ENCODE data around the gene MPZL1. TPM values are rescaled to one million over a fixed set of nuclear protein-coding genes. Genes with fewer than 3 reads are reported as not detected.

The MPZL1 gene
- total and polyA plus RNA-seq, 2 of the 13 experiments (the other 11 are each of a cell fraction or from before 2014, with no cell fraction given) = 38.0 to 68.7 TPM

DNA sequence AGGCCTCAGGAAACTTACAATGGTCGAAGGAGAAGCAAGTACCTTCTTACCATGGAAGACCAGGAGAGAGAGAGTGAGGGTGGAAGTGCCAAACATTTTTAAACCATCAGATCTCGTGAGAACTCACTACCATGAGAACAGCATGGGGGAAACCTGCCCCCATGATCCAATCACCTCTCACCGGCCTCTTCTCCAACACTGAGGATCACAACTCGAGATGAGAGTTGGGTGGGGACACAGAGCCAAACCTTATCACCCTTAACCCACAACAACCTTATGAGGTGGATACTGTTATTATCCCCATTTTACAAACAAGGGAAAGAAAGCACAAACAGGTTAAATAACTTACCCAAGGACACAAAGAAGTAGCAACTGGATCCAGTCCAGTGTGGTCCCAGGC is 80.5 kb downstream of the MPZL1 start:
- H3K79me2 ChIP-seq (ENCODE audit: insufficient read depth, low read length) = no peaks in the 10 kb centered on the region
- H3K9ac ChIP-seq (ENCODE audit: insufficient read depth, low read depth, low read length) = no peak overlapping the region
- no peak overlapping the region for H3K27ac ChIP-seq (ENCODE audit: extremely low read length, insufficient read depth, low read length)
- POLR2A ChIA-PET = no interaction called here
- BruUV-seq (replicated peaks) = no TSS peak
- TF ChIP-seq KAT2B (IDR thresholded peaks at IDR 0.05; ENCODE audit: borderline replicate concordance, low read depth, low read length) (no peak), JUND (CRISPR knock-in tag; IDR thresholded peaks at IDR 0.05) (no peak), SP2 (CRISPR knock-in tag; IDR thresholded peaks at IDR 0.05) (no peak), ZNF564 (CRISPR knock-in tag; IDR thresholded peaks at IDR 0.05) (no peak), GPN1 (CRISPR knock-in tag; IDR thresholded peaks at IDR 0.05; ENCODE audit: borderline replicate concordance) (no peak)
- no peak for DNase-seq (ENCODE audit: low spot score)
- ATAC-seq = no peak
- in situ Hi-C loops (cut with HindIII; ENCODE audit: extremely low pct_ligation_motif_present, low pct_unique_long_range_greater_than_20kb) (no loop called here), intact Hi-C loops (cut with micrococcal nuclease; ENCODE audit: unreplicated experiment) (loop anchor here (10.0 kb wide), 1 partner anchor 133 kb away; the partner anchor contains the start of genes DCAF6 and MPC2)
- no peak overlapping the region for H3K4me2 ChIP-seq (ENCODE audit: low read depth, low read length)
- no peaks in the 10 kb centered on the region for H3K36me3 ChIP-seq (replicated peaks in 1 of 2; ENCODE audit: control insufficient read depth in 1 of 2, insufficient read depth in 2 of 2, low read length in 2 of 2)
- H3K4me1 ChIP-seq (ENCODE audit: insufficient read depth, low read length) = peaks cover 29% of the 10 kb centered on the region
- WGBS (ENCODE audit: low lambda C conversion rate) = 68% methylated on average over 4 of the region's 4 CpGs
- FAIRE-seq = no peak
- H3K27me3 ChIP-seq (ENCODE audit: control insufficient read depth in 1 of 2, insufficient read depth in 2 of 2, low read length in 2 of 2) = no peaks in the 10 kb centered on the region
- no peak overlapping the region for H2AFZ ChIP-seq (ENCODE audit: low read length)
- H3K9me3 ChIP-seq (ENCODE audit: low read length) = no peaks in the 10 kb centered on the region
- CTCF ChIA-PET (ENCODE audit: low intra/inter-chr PET ratio, low total read pairs) = interaction anchor here (0.9 to 2.8 kb wide), 2 partner anchors 81 to 87 kb away, joined by 5 to 15 read pairs; partner anchors contain the start of gene MPZL1
- no peaks in the 10 kb centered on the region for H4K20me1 ChIP-seq (ENCODE audit: insufficient read depth, low read length)
- no peak overlapping the region for H3K4me3 ChIP-seq (replicated peaks in 1 of 3; ENCODE audit: insufficient read depth in 1 of 3, low read depth in 2 of 3, low read length in 3 of 3)

DNA sequence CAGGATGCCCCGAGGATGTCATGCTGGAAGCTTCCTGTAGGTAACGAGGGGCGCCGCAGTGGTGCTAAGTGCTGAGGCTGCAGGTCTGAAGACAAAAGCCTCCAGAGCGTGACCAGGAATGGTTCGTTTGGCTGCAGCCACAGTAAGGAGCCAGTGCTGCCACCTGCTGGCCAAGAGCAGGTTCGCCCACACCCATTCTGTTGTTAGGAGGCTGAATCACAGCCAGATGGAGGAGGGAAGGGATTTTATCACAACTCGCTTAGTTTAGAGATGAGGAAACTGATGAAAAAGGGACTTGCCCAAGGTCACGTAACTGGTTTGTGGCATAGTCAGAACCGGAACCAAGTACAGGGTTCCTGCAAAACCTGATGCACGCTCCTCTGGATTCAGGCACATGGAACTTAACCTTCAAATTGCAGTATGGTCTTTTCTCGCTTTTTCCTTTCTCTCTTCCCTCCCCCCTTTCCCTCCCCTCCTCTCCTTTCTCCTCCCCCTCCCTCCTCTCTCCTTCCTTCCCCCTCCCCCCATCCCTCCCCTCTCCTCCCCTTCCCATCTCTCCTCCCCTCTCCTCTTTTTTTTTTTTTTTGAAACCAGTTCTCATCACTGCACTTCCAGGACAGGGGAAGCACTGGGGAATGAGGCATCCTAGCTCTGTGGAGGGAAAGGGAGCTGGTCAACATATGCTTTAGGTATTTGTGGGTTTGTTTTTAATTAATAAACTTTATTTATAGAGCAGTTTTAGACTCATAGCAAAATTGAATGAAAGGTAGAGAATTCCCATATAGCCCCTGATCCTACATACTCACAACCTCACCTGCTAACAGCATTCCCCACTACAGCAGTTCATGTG is 81.8 kb downstream of the MPZL1 start:
- Histone ChIP-seq H3K36me3 (replicated peaks in 1 of 2; ENCODE audit: control insufficient read depth in 1 of 2, insufficient read depth in 2 of 2, low read length in 2 of 2) (no peaks in the 10 kb centered on the region), H3K4me1 (ENCODE audit: insufficient read depth, low read length) (peaks cover 29% of the 10 kb centered on the region), H3K9me3 (ENCODE audit: low read length) (no peaks in the 10 kb centered on the region), H2AFZ (ENCODE audit: low read length) (no peak overlapping the region), H3K79me2 (ENCODE audit: insufficient read depth, low read length) (no peaks in the 10 kb centered on the region), H3K27ac (ENCODE audit: extremely low read length, insufficient read depth, low read length) (no peak overlapping the region), H3K9ac (ENCODE audit: insufficient read depth, low read depth, low read length) (no peak overlapping the region), H4K20me1 (ENCODE audit: insufficient read depth, low read length) (no peaks in the 10 kb centered on the region), H3K4me2 (ENCODE audit: low read depth, low read length) (peak overlapping the region; percentile 57), H3K27me3 (ENCODE audit: control insufficient read depth in 1 of 2, insufficient read depth in 2 of 2, low read length in 2 of 2) (no peaks in the 10 kb centered on the region), H3K4me3 (replicated peaks in 1 of 3; ENCODE audit: insufficient read depth in 1 of 3, low read depth in 2 of 3, low read length in 3 of 3) (peak overlapping the region in 1 of 3 experiments; percentile 21; a peak in 1 of 6 replicates)
- POLR2A ChIA-PET = no interaction called here
- ATAC-seq = peak; percentile 94
- no TSS peak for BruUV-seq (replicated peaks)
- intact Hi-C loops (cut with micrococcal nuclease; ENCODE audit: unreplicated experiment) = loop anchor here (1.0 to 10.0 kb wide), 4 partner anchors 82 to 131 kb away; partner anchors contain the start of genes DCAF6, MPC2 and MPZL1
- DNase-seq (ENCODE audit: low spot score) = peak; percentile 90
- CTCF ChIA-PET (ENCODE audit: low intra/inter-chr PET ratio, low total read pairs) = interaction anchor here (0.9 to 2.8 kb wide), 2 partner anchors 82 to 88 kb away, joined by 5 to 15 read pairs; partner anchors contain the start of gene MPZL1
- WGBS (ENCODE audit: low lambda C conversion rate) = 11% methylated on average over 12 of the region's 12 CpGs
- in situ Hi-C loops (cut with HindIII; ENCODE audit: extremely low pct_ligation_motif_present, low pct_unique_long_range_greater_than_20kb) = no loop called here
- peak; percentile 97 for FAIRE-seq
- TF ChIP-seq BHLHE40 (IDR thresholded peaks at IDR 0.05; ENCODE audit: low read length) (peak; percentile 74), ZMYM4 (CRISPR knock-in tag; IDR thresholded peaks at IDR 0.05) (peak; percentile 74), ETV5 (CRISPR knock-in tag; IDR thresholded peaks at IDR 0.05; ENCODE audit: borderline replicate concordance) (peak; percentile 43; the same call in 1 of the 2 replicates), SSRP1 (CRISPR knock-in tag; IDR thresholded peaks at IDR 0.05) (peak; percentile 62; the same call in 1 of the 2 replicates), RAD21 (CRISPR knock-in tag; IDR thresholded peaks at IDR 0.05) (peak; percentile 88), ZFY (CRISPR knock-in tag; IDR thresholded peaks at IDR 0.05) (peak; percentile 32; the same call in 1 of the 2 replicates), ZNF235 (CRISPR knock-in tag; IDR thresholded peaks at IDR 0.05; ENCODE audit: borderline replicate concordance) (no peak), HDAC2 (CRISPR knock-in tag; IDR thresholded peaks at IDR 0.05) (peak; percentile 59; the same call in 1 of the 2 replicates)
- TF ChIP-seq, protein P1, sequence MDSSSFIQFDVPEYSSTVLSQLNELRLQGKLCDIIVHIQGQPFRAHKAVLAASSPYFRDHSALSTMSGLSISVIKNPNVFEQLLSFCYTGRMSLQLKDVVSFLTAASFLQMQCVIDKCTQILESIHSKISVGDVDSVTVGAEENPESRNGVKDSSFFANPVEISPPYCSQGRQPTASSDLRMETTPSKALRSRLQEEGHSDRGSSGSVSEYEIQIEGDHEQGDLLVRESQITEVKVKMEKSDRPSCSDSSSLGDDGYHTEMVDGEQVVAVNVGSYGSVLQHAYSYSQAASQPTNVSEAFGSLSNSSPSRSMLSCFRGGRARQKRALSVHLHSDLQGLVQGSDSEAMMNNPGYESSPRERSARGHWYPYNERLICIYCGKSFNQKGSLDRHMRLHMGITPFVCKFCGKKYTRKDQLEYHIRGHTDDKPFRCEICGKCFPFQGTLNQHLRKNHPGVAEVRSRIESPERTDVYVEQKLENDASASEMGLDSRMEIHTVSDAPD (CRISPR knock-in tag; IDR thresholded peaks at IDR 0.05) = peak; percentile 36; the same call in 1 of the 2 replicates
- TF ChIP-seq, protein P2, sequence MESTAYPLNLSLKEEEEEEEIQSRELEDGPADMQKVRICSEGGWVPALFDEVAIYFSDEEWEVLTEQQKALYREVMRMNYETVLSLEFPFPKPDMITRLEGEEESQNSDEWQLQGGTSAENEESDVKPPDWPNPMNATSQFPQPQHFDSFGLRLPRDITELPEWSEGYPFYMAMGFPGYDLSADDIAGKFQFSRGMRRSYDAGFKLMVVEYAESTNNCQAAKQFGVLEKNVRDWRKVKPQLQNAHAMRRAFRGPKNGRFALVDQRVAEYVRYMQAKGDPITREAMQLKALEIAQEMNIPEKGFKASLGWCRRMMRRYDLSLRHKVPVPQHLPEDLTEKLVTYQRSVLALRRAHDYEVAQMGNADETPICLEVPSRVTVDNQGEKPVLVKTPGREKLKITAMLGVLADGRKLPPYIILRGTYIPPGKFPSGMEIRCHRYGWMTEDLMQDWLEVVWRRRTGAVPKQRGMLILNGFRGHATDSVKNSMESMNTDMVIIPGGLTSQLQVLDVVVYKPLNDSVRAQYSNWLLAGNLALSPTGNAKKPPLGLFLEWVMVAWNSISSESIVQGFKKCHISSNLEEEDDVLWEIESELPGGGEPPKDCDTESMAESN (CRISPR knock-in tag; conservative IDR thresholded peaks at IDR 0.05) = peak; percentile 99
